CD4-positive, alpha-beta T cell treated with Interleukin-1 beta for 1 hour (primary cell): ENCODE measurements around the gene TMEM248.

Source experiments
- DNase-seq, 2 donors: peaks; one replicate each; pipeline ENCODE4 v3.0.0-alpha.2; 2020 to 2022

TMEM248 gene

GRCh38 chr7:67006965-67007364, 85.9 kb downstream of the TMEM248 start:
- DNase-seq = no peak
